GM18502 (cell line): ENCODE results near the gene MYRIP.
"Not testable (repeated sequence)": the region's sequence is repeated elsewhere in the genome, so short reads cannot be mapped to it uniquely, and the experiment has no call there.

Source experiments
- ATAC-seq: cut with Tn5 transposase; IDR thresholded peaks from one replicate; pipeline ENCODE4 v1.9.1; 2021; ENCODE audit warnings: mild to moderate bottlenecking; ENCODE audit not compliant: unreplicated experiment, poor library complexity

Gene MYRIP

GRCh38 chr3:40254891-40255290 is 445.5 kb downstream of the MYRIP start:
- no peak for ATAC-seq

DNA sequence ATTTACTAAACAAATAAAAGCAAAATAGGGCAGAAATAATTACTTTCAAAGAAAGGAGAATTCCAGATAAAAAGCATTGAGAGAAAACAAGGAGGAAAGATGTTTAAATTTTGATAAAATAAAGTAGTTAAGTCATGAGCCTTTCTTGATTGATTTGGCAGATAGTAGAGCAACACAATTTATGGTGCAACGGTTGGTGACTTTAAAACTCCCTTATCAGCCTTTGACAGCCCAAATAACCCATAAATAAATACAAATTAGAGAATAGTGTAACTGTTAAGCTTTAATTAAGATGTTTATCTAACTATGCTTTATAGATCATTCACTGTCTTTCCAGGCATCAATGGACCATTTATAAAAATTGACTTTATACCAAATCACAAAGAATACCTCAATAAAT is 446.1 kb downstream of the MYRIP start:
- no peak for ATAC-seq

DNA sequence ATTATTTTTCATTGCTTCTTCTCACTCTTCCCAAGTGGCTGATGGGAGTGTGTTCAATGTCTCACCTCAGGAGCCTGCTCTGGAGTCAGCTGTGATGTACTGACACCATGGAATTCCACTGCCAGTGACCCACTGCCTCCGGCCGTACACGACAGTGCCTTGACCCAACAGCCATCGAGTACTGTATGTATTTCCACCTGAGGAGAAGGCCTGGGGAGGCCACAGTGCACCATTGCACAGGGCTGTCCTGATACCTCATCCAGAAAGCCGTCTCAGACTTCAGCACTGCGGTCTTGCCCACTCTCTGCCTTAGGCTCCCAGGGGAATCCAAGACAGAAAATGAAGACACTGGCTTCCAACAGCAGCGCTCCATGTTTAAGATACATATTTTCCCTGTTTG is 448.7 kb downstream of the MYRIP start:
- no peak for ATAC-seq

- no peak for ATAC-seq
These were observed 449.1 kb downstream of the MYRIP start for GRCh38 chr3:40258555-40258954.

DNA sequence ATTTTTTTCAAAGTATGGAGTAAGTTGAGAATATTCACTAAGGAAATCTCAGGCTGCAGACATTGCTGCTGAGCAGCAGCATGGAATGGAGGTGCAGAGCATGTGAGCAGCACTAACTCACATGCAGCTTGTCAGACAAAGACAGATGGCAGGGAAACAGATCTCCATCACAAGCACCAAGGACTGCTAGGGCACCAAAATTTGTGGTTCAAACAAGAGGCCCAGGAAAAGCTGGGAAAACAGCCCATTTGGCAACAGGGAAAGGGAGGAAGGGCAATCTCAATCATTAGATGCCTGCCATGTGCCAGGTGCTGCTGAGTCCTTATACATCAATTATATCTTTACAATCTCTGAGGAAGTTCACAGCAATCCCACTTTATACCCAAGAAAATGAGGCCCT is 452.9 kb downstream of the MYRIP start:
- no peak for ATAC-seq

DNA sequence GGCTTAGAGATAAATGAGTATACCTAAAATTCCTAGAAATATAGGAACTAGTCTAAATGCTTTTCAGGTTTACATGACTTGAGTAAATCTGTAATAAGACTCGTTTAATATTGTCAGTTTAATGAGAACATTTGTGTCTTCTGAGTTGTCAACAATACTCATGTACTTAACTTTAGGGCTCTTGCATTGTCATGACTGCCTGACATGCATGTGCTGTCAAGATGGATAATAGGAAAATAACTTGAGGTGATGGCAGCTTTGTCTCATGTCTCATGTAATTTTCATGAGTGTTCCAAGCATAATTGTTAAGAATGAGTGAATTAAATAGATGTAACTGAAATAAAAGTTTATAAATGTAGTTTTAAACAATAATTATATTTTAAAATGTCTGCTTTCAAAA is 455.0 kb downstream of the MYRIP start:
- no peak for ATAC-seq

DNA sequence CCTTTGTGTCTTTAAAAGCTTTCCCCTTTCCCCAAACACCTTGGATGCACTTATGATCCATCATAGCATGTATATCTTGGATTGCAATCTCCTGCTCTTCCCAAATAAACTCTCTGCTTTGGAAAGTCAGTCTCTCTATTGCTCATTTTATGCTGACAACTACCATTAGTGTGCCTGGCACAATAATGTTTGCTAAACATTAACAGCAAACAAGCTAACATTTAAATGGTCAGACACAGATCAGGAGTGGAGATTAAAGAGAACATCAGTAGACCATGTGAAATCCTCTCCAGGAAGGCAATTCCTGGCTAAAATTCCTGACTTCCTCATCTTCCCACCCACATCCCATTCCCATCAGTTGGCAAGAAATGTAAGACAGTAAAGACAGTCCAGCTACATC is 455.8 kb downstream of the MYRIP start:
- ATAC-seq = no peak

GRCh38 chr3:40267937-40268724 is 458.7 kb downstream of the MYRIP start:
- no peak for ATAC-seq

DNA sequence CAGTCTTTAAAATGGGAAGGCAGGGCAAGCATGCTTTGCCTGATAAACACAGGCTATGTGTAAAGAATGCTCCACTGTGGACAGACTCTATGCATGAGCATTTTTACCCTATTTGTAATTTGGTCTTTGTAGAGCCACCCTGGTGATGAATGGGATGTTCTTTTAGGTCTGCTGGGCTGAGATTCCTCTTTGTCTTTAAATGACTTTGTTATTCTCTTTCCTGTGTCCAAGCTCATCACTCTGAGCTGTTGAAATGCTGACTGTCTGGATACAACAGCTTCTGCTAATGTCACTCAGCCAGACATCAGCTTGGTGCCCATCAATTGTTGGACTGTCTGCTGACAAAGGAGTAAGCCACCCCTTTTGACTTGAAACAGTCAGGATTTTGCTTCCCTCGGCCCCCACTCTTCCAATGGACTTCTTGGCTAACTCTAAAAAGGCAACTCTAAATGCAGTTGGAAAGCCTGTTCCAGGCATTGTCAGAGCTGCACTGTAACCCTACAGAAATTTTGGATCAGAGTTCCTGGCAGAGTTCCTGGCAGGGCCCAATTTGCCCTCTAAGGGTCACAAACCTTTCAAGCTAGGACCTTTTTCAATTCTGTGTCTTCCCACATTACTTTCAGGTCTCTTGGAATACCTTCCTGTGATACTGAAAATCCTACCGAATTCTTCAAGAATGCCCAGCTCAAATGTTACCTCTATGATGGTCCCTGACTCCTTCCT is 459.6 kb downstream of the MYRIP start:
- ATAC-seq = no peak

DNA sequence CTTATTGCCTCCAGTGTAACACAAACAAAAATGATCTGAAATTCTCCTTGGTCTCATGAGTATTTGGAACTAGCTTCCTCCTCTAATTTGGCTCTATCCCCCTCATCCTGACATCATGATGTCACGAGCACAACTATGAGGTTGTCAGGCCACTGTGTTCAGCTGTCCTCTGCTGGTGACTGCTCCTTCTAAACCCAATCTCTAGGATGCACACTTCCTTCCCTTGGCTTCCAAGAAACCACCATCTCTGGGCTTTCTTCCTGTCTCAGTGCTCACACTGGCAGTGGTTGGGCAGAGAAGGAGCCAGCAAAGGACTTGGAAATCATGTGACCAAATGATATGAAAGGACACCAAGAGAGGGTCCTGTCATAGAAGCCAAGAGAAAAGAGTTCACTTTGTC is 469.4 kb downstream of the MYRIP start:
- no peak for ATAC-seq

DNA sequence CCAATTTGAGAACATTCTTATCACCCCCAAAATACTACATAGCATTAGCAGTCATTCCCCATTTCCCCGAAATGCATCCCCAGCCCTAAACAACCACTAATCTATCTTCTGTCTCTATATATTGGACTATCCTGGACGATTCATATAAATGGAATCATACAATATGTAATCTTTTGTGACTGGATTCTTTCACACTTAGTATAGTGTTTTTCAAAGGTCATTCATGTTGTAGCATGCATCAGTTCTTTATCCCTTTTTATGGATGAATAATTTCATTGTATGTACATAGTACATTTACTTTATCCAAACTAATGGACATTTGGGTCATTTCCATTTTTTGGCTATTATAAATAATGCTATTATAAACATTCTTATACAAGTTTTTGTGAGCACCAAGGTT is 472.6 kb downstream of the MYRIP start:
- no peak for ATAC-seq

GRCh38 chr3:40283057-40283456 is 473.6 kb downstream of the MYRIP start:
- not testable (repeated sequence) for ATAC-seq

GRCh38 chr3:40287248-40287647 is 477.8 kb downstream of the MYRIP start:
- ATAC-seq = no peak

- ATAC-seq = no peak
These were observed 481.0 kb downstream of the MYRIP start for GRCh38 chr3:40290396-40290795.

DNA sequence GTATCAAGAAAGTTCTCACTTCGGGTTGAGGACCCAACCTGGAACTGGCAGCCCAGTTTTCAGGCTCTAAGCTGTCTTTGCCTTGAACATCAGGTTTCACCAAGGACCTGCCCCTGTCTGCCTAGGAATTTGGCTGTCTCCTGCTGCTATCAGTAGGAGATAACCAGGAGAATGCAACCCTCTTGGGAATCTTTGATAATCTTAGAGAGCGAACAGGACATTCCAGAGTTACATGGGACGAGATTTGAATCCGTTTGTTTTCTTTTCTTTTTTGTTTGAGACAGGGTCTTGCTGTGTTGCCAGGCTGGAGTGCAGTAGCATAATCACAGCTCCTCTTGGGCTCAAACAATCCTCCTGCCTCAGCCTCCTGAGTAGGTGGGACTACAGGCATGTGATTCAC is 482.1 kb downstream of the MYRIP start:
- ATAC-seq = no peak

DNA sequence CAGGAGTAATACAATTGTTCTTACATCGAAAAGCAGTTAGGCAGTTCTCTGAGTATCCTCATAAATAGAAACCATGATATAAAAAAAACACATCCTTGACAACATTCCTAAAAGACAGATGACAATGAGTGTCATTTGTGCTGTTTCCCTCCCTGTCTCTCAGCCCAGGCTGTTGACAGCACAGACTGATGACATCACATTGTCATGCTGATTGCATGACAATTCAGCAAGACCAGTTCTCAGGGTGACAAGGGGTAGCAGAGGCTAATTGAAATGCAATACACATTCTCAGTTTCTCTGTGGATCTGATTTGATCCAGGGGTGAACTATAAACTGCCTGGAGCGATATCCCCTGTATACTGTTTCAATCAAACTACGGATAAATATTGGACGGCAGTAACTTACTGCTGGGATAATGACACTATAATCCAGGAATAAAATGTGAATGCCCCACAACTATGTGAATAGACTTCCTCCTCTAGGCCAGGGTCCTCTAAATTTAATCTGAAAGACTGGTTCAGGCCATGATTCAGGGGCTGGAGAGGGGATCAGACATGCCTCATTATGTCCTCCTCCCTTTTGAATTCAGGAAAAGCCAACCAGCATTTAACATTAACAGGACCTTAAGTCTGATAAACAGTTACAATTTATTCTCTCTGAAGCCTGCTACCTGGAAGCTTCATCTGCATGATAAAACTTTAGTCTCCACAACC is 483.4 kb downstream of the MYRIP start:
- no peak for ATAC-seq

DNA sequence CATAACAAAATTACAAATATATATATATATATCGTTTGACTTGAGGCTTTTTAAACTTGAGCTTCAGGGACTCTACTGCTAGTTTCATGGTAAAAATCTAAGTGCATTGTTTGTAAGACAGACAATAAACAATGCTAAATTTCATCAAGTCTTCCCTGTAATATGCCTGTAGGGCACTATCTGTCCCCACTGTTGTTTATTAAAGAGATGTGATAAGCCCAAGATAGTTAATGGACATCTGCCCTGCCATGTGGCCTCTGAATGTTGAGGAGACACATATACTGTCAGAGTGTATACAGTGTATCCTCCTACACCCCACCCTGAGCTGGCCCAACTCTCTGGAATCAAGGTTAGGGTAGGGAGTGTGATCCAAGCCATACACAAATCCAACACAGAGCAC is 485.0 kb downstream of the MYRIP start:
- no peak for ATAC-seq

- no peak for ATAC-seq
These were observed 488.7 kb downstream of the MYRIP start for GRCh38 chr3:40298075-40298474.

DNA sequence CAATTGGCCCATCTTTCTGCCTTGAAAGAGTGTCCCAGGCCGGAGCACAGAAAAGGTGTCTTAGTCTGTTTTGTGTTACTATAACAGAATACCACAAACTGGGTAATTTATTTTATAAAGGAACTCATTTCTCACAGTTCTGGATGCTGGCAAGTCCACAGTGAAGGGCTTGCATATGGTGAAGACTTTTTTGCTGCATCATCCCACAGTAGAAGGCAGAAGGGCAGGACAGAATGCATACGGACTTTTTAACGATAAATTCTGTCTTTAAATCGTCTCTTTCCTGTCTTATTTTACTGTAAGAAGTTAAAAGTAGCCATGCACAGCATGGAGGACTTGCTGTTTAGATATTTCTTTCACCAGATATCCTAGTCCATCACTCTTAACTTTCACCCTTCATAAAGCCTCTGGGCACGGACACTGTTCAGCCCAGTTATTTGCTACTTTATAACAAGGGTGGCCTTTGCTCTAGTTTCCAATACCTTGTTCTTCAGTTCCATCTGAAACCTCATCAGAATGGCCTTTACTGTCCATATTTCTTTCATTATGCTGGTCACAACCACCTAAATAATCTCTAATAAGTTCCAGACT is 489.8 kb downstream of the MYRIP start:
- ATAC-seq = no peak

DNA sequence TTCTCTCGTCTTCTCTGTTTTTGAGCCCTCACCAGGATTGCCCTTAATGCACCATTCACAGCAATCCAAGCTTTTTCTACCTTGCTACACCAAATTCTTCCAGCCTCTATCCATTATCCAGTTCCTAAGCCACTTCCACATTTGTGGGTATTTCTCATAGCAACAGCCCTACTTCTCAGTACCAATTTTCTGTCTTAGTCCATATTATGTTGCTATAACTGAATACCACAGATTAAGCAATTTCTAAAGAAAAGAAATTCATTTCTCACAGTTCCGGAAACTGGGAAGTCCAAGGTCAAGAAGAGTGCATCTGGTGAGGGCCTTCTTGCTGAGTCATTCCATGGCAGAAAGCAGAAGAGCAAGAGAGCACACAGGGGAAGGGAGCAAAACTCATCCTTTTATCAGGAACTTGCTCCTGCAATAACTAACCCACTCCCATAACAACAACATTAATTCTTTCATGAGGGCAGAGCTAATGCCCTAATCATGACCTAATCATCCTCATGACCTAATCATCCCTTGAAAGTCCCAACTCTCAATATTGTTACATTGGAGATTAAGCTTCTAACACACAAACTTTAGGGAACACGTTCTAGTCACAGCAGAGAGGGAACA is 490.4 kb downstream of the MYRIP start:
- ATAC-seq = no peak

DNA sequence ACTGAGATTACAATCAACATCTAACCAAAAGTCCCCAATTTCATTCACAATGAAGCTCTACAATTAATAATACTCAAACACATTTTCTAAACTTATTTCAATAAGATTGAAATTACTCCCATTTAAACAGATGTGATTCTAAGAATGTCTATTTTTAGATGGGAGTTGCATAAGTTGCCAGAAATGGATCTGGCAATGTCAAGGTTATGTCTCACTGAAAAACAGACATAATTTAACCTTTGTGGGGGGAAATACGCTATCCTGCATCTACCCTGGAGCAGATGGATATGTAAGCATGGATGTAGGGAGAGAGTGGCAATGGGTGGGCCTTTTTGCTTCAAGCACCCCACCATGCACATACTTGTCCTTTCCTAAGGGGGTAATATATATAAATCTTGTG is 493.4 kb downstream of the MYRIP start:
- ATAC-seq = no peak
